Measurements from ENCODE around the gene SLC24A3. TPM values are rescaled to one million over a fixed set of nuclear protein-coding genes. Genes with fewer than 3 reads are reported as not detected.
A peak's percentile ranks its signal among the peaks of the same experiment; 100 is the strongest.

SLC24A3 gene
- total and polyA plus RNA-seq, 2 experiments from 2014 or later: not detected

- H3K79me2 ChIP-seq (ENCODE audit: insufficient read depth): no peaks in the 10 kb centered on the region
- peak; percentile 94 for DNase-seq
- H3K9ac ChIP-seq: peak overlapping the region; percentile 66
- peaks cover 8% of the 10 kb centered on the region; the same call in 1 of the 2 replicates for H3K27me3 ChIP-seq (replicated peaks; ENCODE audit: insufficient read depth)
- H4K20me1 ChIP-seq (ENCODE audit: insufficient read depth): no peaks in the 10 kb centered on the region
- no peak overlapping the region for H3K4me3 ChIP-seq
- TF ChIP-seq EZH2 (IDR thresholded peaks at IDR 0.05; ENCODE audit: insufficient read depth, poor library complexity, severe bottlenecking): no peak
- TF ChIP-seq EZH2phosphoT487 (IDR thresholded peaks at IDR 0.05; ENCODE audit: insufficient read depth, low read depth): no peak
- peaks cover 15% of the 10 kb centered on the region for H3K4me1 ChIP-seq (ENCODE audit: insufficient read depth)
- H3K9me2 ChIP-seq (ENCODE audit: insufficient read depth): no peaks in the 10 kb centered on the region
- in situ Hi-C loops (cut with MboI): loop anchor here (10.0 to 25.0 kb wide), 2 partner anchors 317 to 549 kb away; no protein-coding TSS in a partner anchor
- H3F3A ChIP-seq (ENCODE audit: insufficient read depth): peaks cover 5% of the 10 kb centered on the region; the same call in 1 of the 2 replicates
- 40 to 43% methylated on average over 13 of the region's 13 CpGs for WGBS, 2 experiments (ENCODE audit: low coverage in 1 of 2, low lambda C conversion rate in 2 of 2, missing lambda C conversion rate in 2 of 2)
- H3K27ac ChIP-seq: no peak overlapping the region
- no peaks in the 10 kb centered on the region for H3K36me3 ChIP-seq (ENCODE audit: low read depth)
- peak overlapping the region; percentile 96 for H2AFZ ChIP-seq
- H3K4me2 ChIP-seq (ENCODE audit: unreplicated experiment): no peak overlapping the region
- H3K9me3 ChIP-seq (ENCODE audit: low read depth): no peaks in the 10 kb centered on the region
These were observed 475.8 kb downstream of the SLC24A3 start for GRCh38 chr20:19688031-19688806.

GRCh38 chr20:19690462-19690861 lies 478.0 kb downstream of the SLC24A3 start:
- H3K27ac ChIP-seq: no peak overlapping the region
- no peak for DNase-seq
- peaks cover 5% of the 10 kb centered on the region; the same call in 1 of the 2 replicates for H3F3A ChIP-seq (ENCODE audit: insufficient read depth)
- H3K9me3 ChIP-seq (ENCODE audit: low read depth): no peaks in the 10 kb centered on the region
- H3K36me3 ChIP-seq (ENCODE audit: low read depth): no peaks in the 10 kb centered on the region
- H3K4me1 ChIP-seq (ENCODE audit: insufficient read depth): peaks cover 21% of the 10 kb centered on the region
- H3K4me3 ChIP-seq: no peak overlapping the region
- WGBS, 2 experiments (ENCODE audit: low coverage in 1 of 2, low lambda C conversion rate in 2 of 2, missing lambda C conversion rate in 2 of 2): 68 to 71% methylated on average over 5 of the region's 5 CpGs
- no peaks in the 10 kb centered on the region for H3K79me2 ChIP-seq (ENCODE audit: insufficient read depth)
- no peaks in the 10 kb centered on the region for H3K27me3 ChIP-seq (replicated peaks; ENCODE audit: insufficient read depth)
- no peak overlapping the region for H2AFZ ChIP-seq
- TF ChIP-seq EZH2phosphoT487 (IDR thresholded peaks at IDR 0.05; ENCODE audit: insufficient read depth, low read depth): no peak
- no peak for TF ChIP-seq EZH2 (IDR thresholded peaks at IDR 0.05; ENCODE audit: insufficient read depth, poor library complexity, severe bottlenecking)
- no peaks in the 10 kb centered on the region for H3K9me2 ChIP-seq (ENCODE audit: insufficient read depth)
- H3K9ac ChIP-seq: no peak overlapping the region
- in situ Hi-C loops (cut with MboI): loop anchor here (25.0 kb wide), 1 partner anchor 547 kb away; no protein-coding TSS in a partner anchor
- no peaks in the 10 kb centered on the region for H4K20me1 ChIP-seq (ENCODE audit: insufficient read depth)
- no peak overlapping the region for H3K4me2 ChIP-seq (ENCODE audit: unreplicated experiment)

GRCh38 chr20:19691125-19691524 lies 478.7 kb downstream of the SLC24A3 start:
- TF ChIP-seq EZH2 (IDR thresholded peaks at IDR 0.05; ENCODE audit: insufficient read depth, poor library complexity, severe bottlenecking) (no peak), EZH2phosphoT487 (IDR thresholded peaks at IDR 0.05; ENCODE audit: insufficient read depth, low read depth) (no peak)
- DNase-seq: no peak
- H3K27ac ChIP-seq: no peak overlapping the region
- peaks cover 5% of the 10 kb centered on the region; the same call in 1 of the 2 replicates for H3F3A ChIP-seq (ENCODE audit: insufficient read depth)
- H3K4me3 ChIP-seq: no peak overlapping the region
- H3K79me2 ChIP-seq (ENCODE audit: insufficient read depth): no peaks in the 10 kb centered on the region
- peaks cover 21% of the 10 kb centered on the region for H3K4me1 ChIP-seq (ENCODE audit: insufficient read depth)
- H3K4me2 ChIP-seq (ENCODE audit: unreplicated experiment): no peak overlapping the region
- H3K9ac ChIP-seq: no peak overlapping the region
- H2AFZ ChIP-seq: no peak overlapping the region
- no peaks in the 10 kb centered on the region for H3K36me3 ChIP-seq (ENCODE audit: low read depth)
- no peaks in the 10 kb centered on the region for H4K20me1 ChIP-seq (ENCODE audit: insufficient read depth)
- H3K27me3 ChIP-seq (replicated peaks; ENCODE audit: insufficient read depth): no peaks in the 10 kb centered on the region
- no peaks in the 10 kb centered on the region for H3K9me3 ChIP-seq (ENCODE audit: low read depth)
- in situ Hi-C loops (cut with MboI): loop anchor here (25.0 kb wide), 1 partner anchor 546 kb away; no protein-coding TSS in a partner anchor
- no peaks in the 10 kb centered on the region for H3K9me2 ChIP-seq (ENCODE audit: insufficient read depth)
- 91 to 92% methylated on average over 5 of the region's 5 CpGs for WGBS, 2 experiments (ENCODE audit: low coverage in 1 of 2, low lambda C conversion rate in 2 of 2, missing lambda C conversion rate in 2 of 2)

GRCh38 chr20:19692100-19692499 lies 479.7 kb downstream of the SLC24A3 start:
- no peaks in the 10 kb centered on the region for H3K9me3 ChIP-seq (ENCODE audit: low read depth)
- no peak overlapping the region for H3K4me2 ChIP-seq (ENCODE audit: unreplicated experiment)
- H3K9me2 ChIP-seq (ENCODE audit: insufficient read depth): no peaks in the 10 kb centered on the region
- H3K36me3 ChIP-seq (ENCODE audit: low read depth): no peaks in the 10 kb centered on the region
- H3K79me2 ChIP-seq (ENCODE audit: insufficient read depth): no peaks in the 10 kb centered on the region
- H3K4me1 ChIP-seq (ENCODE audit: insufficient read depth): peaks cover 21% of the 10 kb centered on the region
- no peak overlapping the region for H2AFZ ChIP-seq
- no peaks in the 10 kb centered on the region for H3K27me3 ChIP-seq (replicated peaks; ENCODE audit: insufficient read depth)
- no peak for TF ChIP-seq EZH2phosphoT487 (IDR thresholded peaks at IDR 0.05; ENCODE audit: insufficient read depth, low read depth)
- TF ChIP-seq EZH2 (IDR thresholded peaks at IDR 0.05; ENCODE audit: insufficient read depth, poor library complexity, severe bottlenecking): no peak
- peaks cover 5% of the 10 kb centered on the region; the same call in 1 of the 2 replicates for H3F3A ChIP-seq (ENCODE audit: insufficient read depth)
- 73 to 77% methylated on average over 4 of the region's 4 CpGs for WGBS, 2 experiments (ENCODE audit: low coverage in 1 of 2, low lambda C conversion rate in 2 of 2, missing lambda C conversion rate in 2 of 2)
- no peaks in the 10 kb centered on the region for H4K20me1 ChIP-seq (ENCODE audit: insufficient read depth)
- in situ Hi-C loops (cut with MboI): loop anchor here (25.0 kb wide), 1 partner anchor 545 kb away; no protein-coding TSS in a partner anchor
- DNase-seq: peak; percentile 50
- H3K9ac ChIP-seq: no peak overlapping the region
- no peak overlapping the region for H3K4me3 ChIP-seq
- no peak overlapping the region for H3K27ac ChIP-seq
